Fibroblast of the aortic adventitia (primary cell): ENCODE data around the gene SPTLC3. TPM values are rescaled to one million over a fixed set of nuclear protein-coding genes. Genes with fewer than 3 reads are reported as not detected.

Source experiments
- DNase-seq: peaks from one replicate; pipeline ENCODE4 v3.0.0-alpha.2; 2010; ENCODE audit warnings: low read depth
- H3K4me3 ChIP-seq: 2 replicates; pipeline ENCODE4 v1.5.1; 2011; ENCODE audit warnings: low read depth, mild to moderate bottlenecking, control low read depth, low read length, moderate library complexity
- CTCF ChIP-seq: IDR thresholded peaks from 2 replicates; pipeline ENCODE4 v1.5.1; 2011; ENCODE audit warnings: mild to moderate bottlenecking, low read length, control low read depth, inconsistent platforms; ENCODE audit not compliant: insufficient read depth
- total RNA-seq: library from RNA; depleted of rRNA; stranded (reverse); fragments of >200 nt; gene quantifications from 2 replicates; pipeline ENCODE4 v1.2.3, GENCODE V29; 2012; ENCODE audit warnings: low replicate concordance

Gene SPTLC3
- total RNA-seq, 1 donor: 30.6 TPM

- DNase-seq: no peak
- no peak for TF ChIP-seq CTCF
These were observed 50.8 kb downstream of the SPTLC3 start for GRCh38 chr20:13059398-13060136.

GRCh38 chr20:13060327-13060726, 51.6 kb downstream of the SPTLC3 start:
- TF ChIP-seq CTCF: no peak
- no peak overlapping the region for H3K4me3 ChIP-seq
- DNase-seq: no peak

More at GRCh38 chr20:13059398-13060136, 50.8 kb downstream of the SPTLC3 start:
- H3K4me3 ChIP-seq: no peak overlapping the region

- TF ChIP-seq CTCF: no peak
These were observed 52.6 kb downstream of the SPTLC3 start for GRCh38 chr20:13061381-13061780.

GRCh38 chr20:13062789-13063188, 54.0 kb downstream of the SPTLC3 start:
- DNase-seq: peak; percentile 2
- no peak for TF ChIP-seq CTCF
- no peak overlapping the region for H3K4me3 ChIP-seq

More at GRCh38 chr20:13061381-13061780, 52.6 kb downstream of the SPTLC3 start:
- DNase-seq: no peak
- H3K4me3 ChIP-seq: no peak overlapping the region

- no peak for TF ChIP-seq CTCF
- H3K4me3 ChIP-seq: no peak overlapping the region
- no peak for DNase-seq
These were observed 59.6 kb downstream of the SPTLC3 start for GRCh38 chr20:13068336-13068735.

GRCh38 chr20:13081877-13082276, 73.1 kb downstream of the SPTLC3 start:
- TF ChIP-seq CTCF: no peak
- no peak overlapping the region for H3K4me3 ChIP-seq
- no peak for DNase-seq

- no peak for TF ChIP-seq CTCF
- H3K4me3 ChIP-seq: no peak overlapping the region
- no peak for DNase-seq
These were observed 73.6 kb downstream of the SPTLC3 start for GRCh38 chr20:13082378-13082777.
